IMR-90 (cell line): ENCODE results near the gene USH2A. TPM values are rescaled to one million over a fixed set of nuclear protein-coding genes. Genes with fewer than 3 reads are reported as not detected.

ENCODE experiments used
- ATAC-seq: fragments of 200-7000 bp; cut with Tn5 transposase; 2 replicates; pipeline ENCODE4 v1.9.1; 2020; ENCODE audit warnings: low read depth, mild to moderate bottlenecking, moderate library complexity
- BruUV-seq: library from RNA; stranded (reverse); fragments of 400-500 nt; replicated peaks from 2 replicates; lab custom pipeline; 2021; lab: Mats Ljungman, UMichigan
- CTCF ChIA-PET: fragments of 300-600 bp; formaldehyde crosslinking; extraction: SDS; loops from one replicate; lab custom pipeline; 2021; ENCODE audit warnings: antibody characterized with exemption; lab: Yijun Ruan, JAX
- POLR2A ChIA-PET: fragments of 300-600 bp; sonication (Branson Sonifier 250); formaldehyde crosslinking; loops from one replicate; lab custom pipeline; 2022; ENCODE audit warnings: antibody characterized with exemption; ENCODE audit not compliant: unreplicated experiment; lab: Charles Lee
- DNase-seq: peaks from one replicate; pipeline ENCODE4 v3.0.0; 2013
- H2AFZ ChIP-seq: replicated peaks from 2 replicates; pipeline ENCODE3; 2013; ENCODE audit warnings: low read length, mild to moderate bottlenecking; ENCODE audit not compliant: poor library complexity
- H2AK5ac ChIP-seq: 2 replicates; pipeline ENCODE4 v1.6.1; 2013; ENCODE audit warnings: low read depth, low read length, inconsistent platforms
- H2AK9ac ChIP-seq: replicated peaks from 2 replicates; pipeline ENCODE3; 2013; ENCODE audit warnings: mild to moderate bottlenecking, low read depth, low read length, moderate library complexity; ENCODE audit not compliant: poor library complexity
- H2BK120ac ChIP-seq: 2 replicates; pipeline ENCODE4 v1.6.1; 2013; ENCODE audit warnings: low read depth, low read length, inconsistent platforms
- H2BK15ac ChIP-seq: 3 replicates; pipeline ENCODE4 v1.6.1; 2013; ENCODE audit warnings: low read depth, low read length, inconsistent platforms
- H2BK20ac ChIP-seq: 2 replicates; pipeline ENCODE4 v1.6.1; 2013; ENCODE audit warnings: low read depth, mild to moderate bottlenecking, inconsistent platforms, low read length, moderate library complexity
- H2BK5ac ChIP-seq: 2 replicates; pipeline ENCODE4 v1.6.1; 2013; ENCODE audit warnings: mild to moderate bottlenecking, low read depth, low read length, inconsistent platforms; ENCODE audit not compliant: poor library complexity, severe bottlenecking
- H3K14ac ChIP-seq: replicated peaks from 2 replicates; pipeline ENCODE4 v1.6.1; 2013; ENCODE audit warnings: low read depth, low read length, inconsistent platforms
- H3K18ac ChIP-seq: 2 replicates; pipeline ENCODE4 v1.6.1; 2013; ENCODE audit warnings: low read depth, low read length, control low read depth
- H3K23ac ChIP-seq: 2 replicates; pipeline ENCODE4 v1.6.1; 2013; ENCODE audit warnings: low read depth, low read length, inconsistent platforms
- H3K27ac ChIP-seq: 2 replicates; pipeline ENCODE4 v1.5.1; 2013; ENCODE audit warnings: mild to moderate bottlenecking, control low read depth, low read length; ENCODE audit not compliant: insufficient read depth
- H3K27me3 ChIP-seq: 2 replicates; pipeline ENCODE4 v1.6.1; 2013; ENCODE audit warnings: low read length; ENCODE audit not compliant: control insufficient read depth, insufficient read depth
- H3K36me3 ChIP-seq: 2 replicates; pipeline ENCODE4 v1.6.1; 2013; ENCODE audit warnings: low read length, mixed read lengths; ENCODE audit not compliant: control insufficient read depth, insufficient read depth
- H3K4ac ChIP-seq: 2 replicates; pipeline ENCODE4 v1.6.1; 2013; ENCODE audit warnings: low read depth, low read length, inconsistent platforms
- H3K4me1 ChIP-seq: 2 replicates; pipeline ENCODE4 v1.6.1; 2013; ENCODE audit warnings: low read length, mixed read lengths; ENCODE audit not compliant: control insufficient read depth, insufficient read depth
- H3K4me2 ChIP-seq: 2 replicates; pipeline ENCODE4 v1.6.1; 2013; ENCODE audit warnings: low read depth, mild to moderate bottlenecking, control low read depth, low read length, moderate library complexity
- H3K4me3 ChIP-seq: 2 replicates; pipeline ENCODE4 v1.5.1; 2013; ENCODE audit warnings: low read depth, mild to moderate bottlenecking, control low read depth, low read length, moderate library complexity; ENCODE audit not compliant: insufficient read depth
- H3K56ac ChIP-seq: 2 replicates; pipeline ENCODE4 v1.6.1; 2013; ENCODE audit warnings: low read length, inconsistent platforms; ENCODE audit not compliant: insufficient read depth; ENCODE audit errors: extremely low read depth
- H3K79me1 ChIP-seq, 2 experiments: 2 replicates each; pipeline ENCODE4 v1.6.1; 2013; ENCODE audit warnings: low read length in 2 of 2, inconsistent platforms in 1 of 2, low read depth in 1 of 2
- H3K9ac ChIP-seq: 2 replicates; pipeline ENCODE4 v1.6.1; 2013; ENCODE audit warnings: low read depth, low read length, control low read depth
- H3K9me1 ChIP-seq: 2 replicates; pipeline ENCODE4 v1.6.1; 2013; ENCODE audit warnings: low read length, inconsistent platforms; ENCODE audit not compliant: insufficient read depth
- H3K9me3 ChIP-seq: 2 replicates; pipeline ENCODE4 v1.6.1; 2013; ENCODE audit warnings: low read length; ENCODE audit not compliant: control insufficient read depth, insufficient read depth
- H4K20me1 ChIP-seq: 2 replicates; pipeline ENCODE4 v1.6.1; 2013; ENCODE audit warnings: low read length, inconsistent platforms; ENCODE audit not compliant: insufficient read depth
- H4K5ac ChIP-seq: 2 replicates; pipeline ENCODE4 v1.6.1; 2013; ENCODE audit warnings: mild to moderate bottlenecking, low read depth, low read length, control low read depth
- H4K8ac ChIP-seq, 2 experiments: 2 replicates each; pipeline ENCODE4 v1.6.1; 2013; ENCODE audit warnings: low read depth in 2 of 2, low read length in 2 of 2, control low read depth in 1 of 2, inconsistent platforms in 1 of 2
- H4K91ac ChIP-seq: 2 replicates; pipeline ENCODE4 v1.6.1; 2013; ENCODE audit warnings: low read depth, low read length, inconsistent platforms; ENCODE audit not compliant: insufficient read depth
- BHLHE40 ChIP-seq: fragments of 150-350 bp; IDR thresholded peaks from 2 replicates; pipeline ENCODE4 v1.6.1; 2016; ENCODE audit warnings: mild to moderate bottlenecking, low read depth, low read length
- CEBPB ChIP-seq: IDR thresholded peaks from 2 replicates; pipeline ENCODE4 v1.6.1; 2012; ENCODE audit warnings: low read depth, low read length, improper control_type of control experiment
- CHD1 ChIP-seq: IDR thresholded peaks from 2 replicates; pipeline ENCODE4 v1.6.1; 2012; ENCODE audit warnings: low read depth, low read length, improper control_type of control experiment
- FOS ChIP-seq: fragments of 150-350 bp; IDR thresholded peaks from 2 replicates; pipeline ENCODE4 v1.6.1; 2016; ENCODE audit warnings: low read depth, low read length
- MAFK ChIP-seq: IDR thresholded peaks from 2 replicates; pipeline ENCODE4 v1.6.1; 2012; ENCODE audit warnings: low read depth, low read length, improper control_type of control experiment
- MAZ ChIP-seq: IDR thresholded peaks from 2 replicates; pipeline ENCODE4 v1.6.1; 2012; ENCODE audit warnings: low read depth, mild to moderate bottlenecking, low read length, improper control_type of control experiment, moderate library complexity, borderline replicate concordance
- MXI1 ChIP-seq: IDR thresholded peaks from 2 replicates; pipeline ENCODE4 v1.6.1; 2012; ENCODE audit warnings: low read depth, mild to moderate bottlenecking, low read length, moderate library complexity, borderline replicate concordance
- NFE2L2 ChIP-seq: fragments of 150-350 bp; IDR thresholded peaks from 2 replicates; pipeline ENCODE4 v1.6.1; 2016; ENCODE audit warnings: low read depth, mild to moderate bottlenecking, low read length
- POLR2A ChIP-seq: IDR thresholded peaks from 2 replicates; pipeline ENCODE4 v1.6.1; 2012; ENCODE audit warnings: mild to moderate bottlenecking, low read depth, low read length
- RAD21 ChIP-seq: IDR thresholded peaks from 2 replicates; pipeline ENCODE4 v1.6.1; 2012; ENCODE audit warnings: low read length, improper control_type of control experiment
- RCOR1 ChIP-seq: IDR thresholded peaks from 2 replicates; pipeline ENCODE4 v1.6.1; 2012; ENCODE audit warnings: mild to moderate bottlenecking, low read length, improper control_type of control experiment; ENCODE audit not compliant: insufficient replicate concordance
- RFX5 ChIP-seq: IDR thresholded peaks from 2 replicates; pipeline ENCODE4 v1.8.0; 2012; ENCODE audit warnings: low read depth, mild to moderate bottlenecking, low read length, moderate library complexity
- SMC3 ChIP-seq: fragments of 150-350 bp; IDR thresholded peaks from 2 replicates; pipeline ENCODE4 v1.6.1; 2016; ENCODE audit warnings: low read depth, mild to moderate bottlenecking, antibody characterized with exemption, low read length, moderate library complexity
- USF2 ChIP-seq: fragments of 150-350 bp; IDR thresholded peaks from 2 replicates; pipeline ENCODE4 v1.6.1; 2017; ENCODE audit warnings: mild to moderate bottlenecking, antibody characterized with exemption, low read length, low read depth
- WGBS, 2 experiments: methylation state at CpG; one replicate each; pipeline versions ENCODE4 v1.1.5 to v1.1.7; 2013; ENCODE audit warnings: missing lambda C conversion rate in 2 of 2; ENCODE audit not compliant: insufficient read length in 1 of 2; ENCODE audit errors: extremely low coverage in 2 of 2; 5-methylcytosine and 5-hydroxymethylcytosine counted together
- dilution Hi-C: fragments of 300-500 bp; cut with HindIII; formaldehyde crosslinking; loops from one replicate; pipeline ENCODE4 v1.14.3; 2018; ENCODE audit warnings: low sequenced_read_pairs; ENCODE audit not compliant: unreplicated experiment
- in situ Hi-C: fragments of 300-500 bp; cut with MboI; formaldehyde crosslinking; loops from 3 replicates; pipeline ENCODE4 v1.14.3; 2019; ENCODE audit warnings: low sequenced_read_pairs, inconsistent platforms, mixed read lengths
- intact Hi-C: fragments of 100-400 bp; cut with micrococcal nuclease; formaldehyde crosslinking; loops from 2 replicates; pipeline ENCODE4 v1.10.0; 2022
- polyA plus RNA-seq, 3 experiments: library from polyadenylated mRNA; depleted of rRNA; stranded (reverse); fragments of >200 nt; gene quantifications; 2 replicates each; pipeline ENCODE4 v1.2.3, GENCODE V29; 2012; ENCODE audit warnings: low replicate concordance in 1 of 3
- total RNA-seq: library from RNA; depleted of rRNA; stranded (reverse); fragments of >200 nt; gene quantifications from 2 replicates; pipeline ENCODE4 v1.2.3, GENCODE V29; 2012
- TF ChIP-seq, protein P1 (sequence below): conservative IDR thresholded peaks from 2 replicates; pipeline ENCODE4 v1.5.1; 2012; ENCODE audit warnings: mild to moderate bottlenecking, low read depth, low read length, improper control_type of control experiment
- TF ChIP-seq, protein P2 (sequence below): fragments of 150-350 bp; IDR thresholded peaks from 2 replicates; pipeline ENCODE4 v1.6.1; 2016; ENCODE audit warnings: low read depth, mild to moderate bottlenecking, low read length, moderate library complexity, borderline replicate concordance

Gene USH2A
- total and polyA plus RNA-seq, 2 of the 4 experiments (the other 2 are of a cell fraction): under 0.01 to 0.02 TPM

- H3K4me3 ChIP-seq: no peak overlapping the region
- ATAC-seq (peak; percentile 93), DNase-seq (peak; percentile 78)
- ChIA-PET POLR2A (no interaction called here), CTCF (interaction anchor here (0.5 to 0.6 kb wide), 2 partner anchors 351 to 1066 kb away, joined by 3 to 4 read pairs; no protein-coding TSS in a partner anchor)
- no peak overlapping the region for H3K9ac ChIP-seq
- dilution Hi-C loops: no loop called here
- peak overlapping the region; percentile 83 for H3K18ac ChIP-seq
- H3K9me3 ChIP-seq: no peaks in the 10 kb centered on the region
- no peak overlapping the region for H2AK5ac ChIP-seq
- H3K4ac ChIP-seq: peak overlapping the region; percentile 21
- TF ChIP-seq POLR2A: no peak
- TF ChIP-seq, protein P1, sequence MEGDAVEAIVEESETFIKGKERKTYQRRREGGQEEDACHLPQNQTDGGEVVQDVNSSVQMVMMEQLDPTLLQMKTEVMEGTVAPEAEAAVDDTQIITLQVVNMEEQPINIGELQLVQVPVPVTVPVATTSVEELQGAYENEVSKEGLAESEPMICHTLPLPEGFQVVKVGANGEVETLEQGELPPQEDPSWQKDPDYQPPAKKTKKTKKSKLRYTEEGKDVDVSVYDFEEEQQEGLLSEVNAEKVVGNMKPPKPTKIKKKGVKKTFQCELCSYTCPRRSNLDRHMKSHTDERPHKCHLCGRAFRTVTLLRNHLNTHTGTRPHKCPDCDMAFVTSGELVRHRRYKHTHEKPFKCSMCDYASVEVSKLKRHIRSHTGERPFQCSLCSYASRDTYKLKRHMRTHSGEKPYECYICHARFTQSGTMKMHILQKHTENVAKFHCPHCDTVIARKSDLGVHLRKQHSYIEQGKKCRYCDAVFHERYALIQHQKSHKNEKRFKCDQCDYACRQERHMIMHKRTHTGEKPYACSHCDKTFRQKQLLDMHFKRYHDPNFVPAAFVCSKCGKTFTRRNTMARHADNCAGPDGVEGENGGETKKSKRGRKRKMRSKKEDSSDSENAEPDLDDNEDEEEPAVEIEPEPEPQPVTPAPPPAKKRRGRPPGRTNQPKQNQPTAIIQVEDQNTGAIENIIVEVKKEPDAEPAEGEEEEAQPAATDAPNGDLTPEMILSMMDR: no peak
- TF ChIP-seq RFX5: no peak
- no peak for TF ChIP-seq MAZ
- no peak for TF ChIP-seq FOS
- no peak for TF ChIP-seq RCOR1
- no peak for TF ChIP-seq BHLHE40
- TF ChIP-seq USF2: no peak
- TF ChIP-seq NFE2L2: no peak
- no peak for TF ChIP-seq RAD21
- TF ChIP-seq CEBPB: no peak
- no peak for TF ChIP-seq CHD1
- TF ChIP-seq SMC3: no peak
- TF ChIP-seq, protein P2, sequence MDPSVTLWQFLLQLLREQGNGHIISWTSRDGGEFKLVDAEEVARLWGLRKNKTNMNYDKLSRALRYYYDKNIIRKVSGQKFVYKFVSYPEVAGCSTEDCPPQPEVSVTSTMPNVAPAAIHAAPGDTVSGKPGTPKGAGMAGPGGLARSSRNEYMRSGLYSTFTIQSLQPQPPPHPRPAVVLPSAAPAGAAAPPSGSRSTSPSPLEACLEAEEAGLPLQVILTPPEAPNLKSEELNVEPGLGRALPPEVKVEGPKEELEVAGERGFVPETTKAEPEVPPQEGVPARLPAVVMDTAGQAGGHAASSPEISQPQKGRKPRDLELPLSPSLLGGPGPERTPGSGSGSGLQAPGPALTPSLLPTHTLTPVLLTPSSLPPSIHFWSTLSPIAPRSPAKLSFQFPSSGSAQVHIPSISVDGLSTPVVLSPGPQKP: no peak
- no peak for TF ChIP-seq MAFK
- TF ChIP-seq MXI1: no peak
- no TSS peak for BruUV-seq
- H2AFZ ChIP-seq: no peak overlapping the region
- 0 out of 2 replicates have a peak overlapping the region, but pooled peaks have one; percentile 38 for H4K91ac ChIP-seq
- intact Hi-C loops: no loop called here
- peak overlapping the region; percentile 93; the same call in 1 of the 2 replicates for H3K27ac ChIP-seq
- in situ Hi-C loops: no loop called here
- peak overlapping the region; percentile 81 for H2BK5ac ChIP-seq
- H3K23ac ChIP-seq: no peak overlapping the region
- H4K8ac ChIP-seq: peak overlapping the region in 1 of 2 experiments; percentile 22; a peak in 1 of 4 replicates
- no peak overlapping the region for H3K56ac ChIP-seq
- H2BK20ac ChIP-seq: 0 out of 2 replicates have a peak overlapping the region, but pooled peaks have one; percentile 6
- H4K5ac ChIP-seq: peak overlapping the region; percentile 92
- peaks cover 0 to 6% of the 10 kb centered on the region in 2 experiments; a peak in 2 of 4 replicates for H3K79me1 ChIP-seq
- H4K20me1 ChIP-seq: no peaks in the 10 kb centered on the region
- H3K9me1 ChIP-seq: peaks cover 3% of the 10 kb centered on the region
- H3K14ac ChIP-seq: no peak overlapping the region
- H2BK120ac ChIP-seq: peak overlapping the region; percentile 6; the same call in 1 of the 2 replicates
- no CpG with 5 or more reads among the region's 4 CpGs for WGBS, 2 experiments
- H3K4me1 ChIP-seq: peaks cover 9% of the 10 kb centered on the region
- no peak overlapping the region for H2BK15ac ChIP-seq
- no peaks in the 10 kb centered on the region for H3K27me3 ChIP-seq
- no peak overlapping the region for H2AK9ac ChIP-seq
- peak overlapping the region; percentile 59; the same call in 1 of the 2 replicates for H3K4me2 ChIP-seq
- H3K36me3 ChIP-seq: peaks cover 15% of the 10 kb centered on the region
Measured at GRCh38 chr1:215623162-215623561, 800.1 kb downstream of the USH2A start.
